Astrocyte of the spinal cord (primary cell): ENCODE results near the gene PRR30.

Experiments
- DNase-seq: peaks from one replicate; pipeline ENCODE4 v3.0.0; 2011; ENCODE audit warnings: low read depth, low spot score
- H3K4me3 ChIP-seq: 2 replicates; pipeline ENCODE4 v1.5.1; 2011; ENCODE audit warnings: low read depth, mild to moderate bottlenecking, low read length, moderate library complexity
- CTCF ChIP-seq: IDR thresholded peaks from 2 replicates; pipeline ENCODE4 v1.5.1; 2012; ENCODE audit warnings: low read depth, mild to moderate bottlenecking, low read length, inconsistent platforms
- in situ Hi-C: cut with HindIII; loops from 2 replicates; pipeline ENCODE4 v1.10.0; 2017; ENCODE audit warnings: low sequenced_read_pairs

The PRR30 gene

GRCh38 chr2:27164960-27165763 lies 26.0 kb upstream of the PRR30 start:
- no peak for TF ChIP-seq CTCF
- no peak for DNase-seq
- no peak overlapping the region for H3K4me3 ChIP-seq
- in situ Hi-C loops: no loop called here

GRCh38 chr2:27162151-27163121 lies 23.2 kb upstream of the PRR30 start:
- in situ Hi-C loops: no loop called here
- H3K4me3 ChIP-seq: no peak overlapping the region
- no peak for DNase-seq
- no peak for TF ChIP-seq CTCF

- TF ChIP-seq CTCF: no peak
- in situ Hi-C loops: no loop called here
- no peak overlapping the region for H3K4me3 ChIP-seq
- DNase-seq: no peak
Observed at GRCh38 chr2:27160191-27160590, 21.0 kb upstream of the PRR30 start.

GRCh38 chr2:27159271-27159670 lies 20.1 kb upstream of the PRR30 start:
- in situ Hi-C loops: no loop called here
- TF ChIP-seq CTCF: no peak
- no peak for DNase-seq
- H3K4me3 ChIP-seq: no peak overlapping the region

GRCh38 chr2:27158468-27158867 lies 19.3 kb upstream of the PRR30 start:
- in situ Hi-C loops: no loop called here
- no peak for DNase-seq
- no peak overlapping the region for H3K4me3 ChIP-seq
- TF ChIP-seq CTCF: no peak

GRCh38 chr2:27155069-27155520 lies 15.9 kb upstream of the PRR30 start:
- no peak for TF ChIP-seq CTCF
- in situ Hi-C loops: no loop called here
- no peak for DNase-seq
- no peak overlapping the region for H3K4me3 ChIP-seq
